Measurements from ENCODE around the gene CCNDBP1. TPM values are rescaled to one million over a fixed set of nuclear protein-coding genes. Genes with fewer than 3 reads are reported as not detected.
"Not testable (repeated sequence)": the region's sequence is repeated elsewhere in the genome, so short reads cannot be mapped to it uniquely, and the experiment has no call there.

CCNDBP1 gene
- total and polyA plus RNA-seq, 8 donors = 17.6 to 37.7 (median 21.7) TPM

- WGBS, 2 donors = 41 to 43% methylated on average over 1 of the region's 1 CpG
- no peak overlapping the region for H3K4me3 ChIP-seq
- ATAC-seq (peak in 1 of 4 donors; percentile 7), DNase-seq (peak in 4 of 6 donors; percentile 30 to 60 (median 42)), FAIRE-seq (no peak)
- H3K4me1 ChIP-seq = peaks cover 0 to 15% (median 11%) of the 10 kb centered on the region in 3 donors
- TF ChIP-seq, protein P1, sequence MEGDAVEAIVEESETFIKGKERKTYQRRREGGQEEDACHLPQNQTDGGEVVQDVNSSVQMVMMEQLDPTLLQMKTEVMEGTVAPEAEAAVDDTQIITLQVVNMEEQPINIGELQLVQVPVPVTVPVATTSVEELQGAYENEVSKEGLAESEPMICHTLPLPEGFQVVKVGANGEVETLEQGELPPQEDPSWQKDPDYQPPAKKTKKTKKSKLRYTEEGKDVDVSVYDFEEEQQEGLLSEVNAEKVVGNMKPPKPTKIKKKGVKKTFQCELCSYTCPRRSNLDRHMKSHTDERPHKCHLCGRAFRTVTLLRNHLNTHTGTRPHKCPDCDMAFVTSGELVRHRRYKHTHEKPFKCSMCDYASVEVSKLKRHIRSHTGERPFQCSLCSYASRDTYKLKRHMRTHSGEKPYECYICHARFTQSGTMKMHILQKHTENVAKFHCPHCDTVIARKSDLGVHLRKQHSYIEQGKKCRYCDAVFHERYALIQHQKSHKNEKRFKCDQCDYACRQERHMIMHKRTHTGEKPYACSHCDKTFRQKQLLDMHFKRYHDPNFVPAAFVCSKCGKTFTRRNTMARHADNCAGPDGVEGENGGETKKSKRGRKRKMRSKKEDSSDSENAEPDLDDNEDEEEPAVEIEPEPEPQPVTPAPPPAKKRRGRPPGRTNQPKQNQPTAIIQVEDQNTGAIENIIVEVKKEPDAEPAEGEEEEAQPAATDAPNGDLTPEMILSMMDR (IDR thresholded peaks at IDR 0.05) = no peak
- no peaks in the 10 kb centered on the region for H3K9me3 ChIP-seq
- intact Hi-C loops (cut with DNase I) = no loop called here
- H3K27me3 ChIP-seq = no peaks in the 10 kb centered on the region
- no peak overlapping the region for H3K27ac ChIP-seq
- H3K36me3 ChIP-seq = peaks cover 11 to 45% (median 21%) of the 10 kb centered on the region in 3 donors
Observed at GRCh38 chr15:43190178-43190577, 5.0 kb downstream of the CCNDBP1 start.

DNA sequence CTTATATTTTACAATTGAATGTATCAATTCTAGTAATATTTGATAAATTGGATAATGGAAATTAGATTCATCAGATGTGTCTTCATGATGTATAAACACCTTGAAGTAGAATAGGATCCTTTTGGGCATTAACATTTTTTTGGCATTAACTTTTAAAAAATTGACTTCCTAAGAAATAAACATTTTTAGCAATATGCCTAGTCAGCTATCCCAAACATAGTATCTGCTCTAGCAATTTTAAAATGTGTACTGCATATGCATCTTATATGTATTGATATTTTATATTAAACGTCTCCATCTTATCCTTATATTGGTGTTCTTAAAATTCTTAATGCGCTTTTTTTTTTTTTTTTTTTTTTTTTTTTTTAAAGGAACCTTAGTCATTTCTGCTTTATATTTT, 8.5 kb downstream of the CCNDBP1 start:
- H3K9me3 ChIP-seq = no peaks in the 10 kb centered on the region

DNA sequence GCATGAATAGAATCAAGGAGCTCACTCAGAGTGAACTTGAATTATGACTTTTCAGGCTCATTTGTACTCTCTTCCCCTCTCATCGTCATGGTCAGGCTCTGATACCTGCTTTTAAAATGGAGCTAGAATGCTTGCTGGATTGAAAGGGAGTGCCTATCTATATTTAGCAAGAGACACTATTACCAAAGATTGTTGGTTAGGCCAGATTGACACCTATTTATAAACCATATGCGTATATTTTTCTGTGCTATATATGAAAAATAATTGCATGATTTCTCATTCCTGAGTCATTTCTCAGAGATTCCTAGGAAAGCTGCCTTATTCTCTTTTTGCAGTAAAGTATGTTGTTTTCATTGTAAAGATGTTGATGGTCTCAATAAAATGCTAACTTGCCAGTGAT, 9.6 kb downstream of the CCNDBP1 start:
- Histone ChIP-seq H3K4me3 (no peak overlapping the region), H3K27ac (no peak overlapping the region), H3K4me1 (peaks cover 0 to 5% (median 0%) of the 10 kb centered on the region in 3 donors), H3K27me3 (no peaks in the 10 kb centered on the region), H3K9me3 (no peaks in the 10 kb centered on the region), H3K36me3 (peaks cover 11 to 60% (median 21%) of the 10 kb centered on the region in 3 donors)
- ATAC-seq = no peak
- FAIRE-seq = no peak
- intact Hi-C loops (cut with DNase I) = no loop called here
- TF ChIP-seq, protein P1 (IDR thresholded peaks at IDR 0.05) = no peak
- no peak for DNase-seq
- WGBS, 2 donors = 84 to 92% methylated on average over 2 of the region's 2 CpGs

More for the DNA sequence above, 8.5 kb downstream of the CCNDBP1 start:
- H3K36me3 ChIP-seq = peaks cover 11 to 66% (median 21%) of the 10 kb centered on the region in 3 donors
- WGBS, 2 donors = 88 to 94% methylated on average over 2 of the region's 2 CpGs
- intact Hi-C loops (cut with DNase I) = no loop called here
- no peaks in the 10 kb centered on the region for H3K27me3 ChIP-seq
- ATAC-seq (no peak), FAIRE-seq (peak; percentile 51), DNase-seq (no peak)
- TF ChIP-seq, protein P1 (IDR thresholded peaks at IDR 0.05) = no peak
- H3K4me3 ChIP-seq = no peak overlapping the region
- H3K4me1 ChIP-seq = peaks cover 0 to 8% (median 0%) of the 10 kb centered on the region in 3 donors
- H3K27ac ChIP-seq = no peak overlapping the region

- Histone ChIP-seq H3K4me1 (no peaks in the 10 kb centered on the region), H3K27me3 (no peaks in the 10 kb centered on the region), H3K9me3 (no peaks in the 10 kb centered on the region), H3K36me3 (peaks cover 8 to 38% (median 9%) of the 10 kb centered on the region in 3 donors), H3K27ac (no peak overlapping the region), H3K4me3 (no peak overlapping the region)
- TF ChIP-seq, protein P1 (IDR thresholded peaks at IDR 0.05) = no peak
- ATAC-seq = no peak
- WGBS, 2 donors = 90 to 94% methylated on average over 10 of the region's 10 CpGs
- DNase-seq = no peak
- intact Hi-C loops (cut with DNase I) = no loop called here
- no peak for FAIRE-seq
Observed at GRCh38 chr15:43196760-43197548, 11.8 kb downstream of the CCNDBP1 start.

DNA sequence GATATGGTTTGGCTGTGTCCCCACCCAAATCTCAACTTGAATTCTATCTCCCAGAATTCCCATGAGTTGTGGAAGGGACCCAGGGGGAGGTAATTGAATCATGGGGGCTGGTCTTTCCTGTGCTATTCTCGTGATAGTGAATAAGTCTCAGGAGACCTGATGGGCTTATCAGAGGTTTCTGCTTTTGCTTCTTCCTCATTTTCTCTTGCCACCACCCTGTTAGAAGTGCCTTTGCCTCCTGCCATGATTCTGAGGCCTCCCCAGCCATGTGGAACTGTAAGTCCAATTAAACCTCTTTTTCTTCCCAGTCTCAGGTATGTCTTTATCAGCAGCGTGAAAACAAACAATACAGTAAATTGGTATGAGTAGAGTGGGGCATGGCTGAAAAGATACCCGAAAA, 12.6 kb downstream of the CCNDBP1 start:
- ATAC-seq; intact Hi-C loops (cut with DNase I); H3K9me3 ChIP-seq; H3K4me1 ChIP-seq; H3K27me3 ChIP-seq; DNase-seq; H3K4me3 ChIP-seq; FAIRE-seq; H3K27ac ChIP-seq: not testable (repeated sequence)
- H3K36me3 ChIP-seq = peaks cover 2 to 30% (median 3%) of the 10 kb centered on the region in 3 donors
- WGBS, 2 donors = 93 to 96% methylated on average over 3 of the region's 3 CpGs

- H3K9me3 ChIP-seq; H3K4me1 ChIP-seq; DNase-seq; H3K27me3 ChIP-seq; intact Hi-C loops (cut with DNase I); H3K27ac ChIP-seq; ATAC-seq; FAIRE-seq: not testable (repeated sequence)
- 98% methylated on average over 4 of the region's 4 CpGs for WGBS, 2 donors
- peak overlapping the region in 1 of 4 donors; percentile 2 for H3K4me3 ChIP-seq
- H3K36me3 ChIP-seq = peaks cover 0 to 22% (median 0%) of the 10 kb centered on the region in 3 donors
Observed at GRCh38 chr15:43198556-43198955, 13.4 kb downstream of the CCNDBP1 start.

Data from pancreas (tissue), 10 donors.